HG03108 (cell line): Measurements from ENCODE around the gene RLN3.
A peak's percentile ranks its signal among the peaks of the same experiment; 100 is the strongest.

Source experiments
- ATAC-seq: cut with Tn5 transposase; IDR thresholded peaks from one replicate; pipeline ENCODE4 v1.9.1; 2021; ENCODE audit warnings: moderate library complexity; ENCODE audit not compliant: unreplicated experiment

The RLN3 gene

DNA sequence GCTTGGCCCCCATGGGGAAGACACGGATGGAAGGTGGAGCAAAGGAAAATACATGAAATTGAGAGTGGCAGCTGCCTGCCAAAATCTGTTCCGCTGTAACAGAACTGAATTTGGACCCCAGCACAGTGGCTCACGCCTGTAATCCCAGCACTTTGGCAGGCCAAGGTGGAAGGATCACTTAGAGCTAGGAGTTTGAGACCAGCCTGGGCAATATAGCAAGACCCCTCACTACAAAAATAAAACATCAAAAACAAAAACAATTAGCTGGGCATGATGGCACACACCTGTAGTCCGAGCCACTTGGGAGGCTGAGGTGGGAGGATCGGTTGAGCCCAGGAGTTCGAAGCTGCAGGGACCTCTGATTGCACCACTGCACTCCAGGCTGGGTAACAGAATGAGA, 24.5 kb downstream of the RLN3 start:
- ATAC-seq, result no peak

DNA sequence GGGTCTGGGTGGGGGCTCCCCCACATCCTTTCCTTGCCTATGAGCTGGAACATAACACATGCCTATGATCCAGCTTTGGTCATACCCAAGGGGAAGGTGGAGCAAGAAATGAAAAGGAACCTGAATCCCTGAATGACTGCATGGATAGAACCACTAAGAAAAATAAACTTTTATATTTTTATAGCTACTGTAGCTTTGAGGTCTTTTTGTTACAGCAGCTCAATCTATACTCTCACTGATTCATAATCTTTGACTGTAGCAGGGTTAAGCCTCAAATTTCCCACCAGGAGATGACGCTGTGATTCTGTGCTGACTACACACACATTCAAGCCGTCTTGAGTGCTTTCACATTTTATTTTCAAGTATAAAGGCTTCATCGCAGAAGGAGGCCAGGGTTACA, 25.1 kb downstream of the RLN3 start:
- ATAC-seq, result no peak

DNA sequence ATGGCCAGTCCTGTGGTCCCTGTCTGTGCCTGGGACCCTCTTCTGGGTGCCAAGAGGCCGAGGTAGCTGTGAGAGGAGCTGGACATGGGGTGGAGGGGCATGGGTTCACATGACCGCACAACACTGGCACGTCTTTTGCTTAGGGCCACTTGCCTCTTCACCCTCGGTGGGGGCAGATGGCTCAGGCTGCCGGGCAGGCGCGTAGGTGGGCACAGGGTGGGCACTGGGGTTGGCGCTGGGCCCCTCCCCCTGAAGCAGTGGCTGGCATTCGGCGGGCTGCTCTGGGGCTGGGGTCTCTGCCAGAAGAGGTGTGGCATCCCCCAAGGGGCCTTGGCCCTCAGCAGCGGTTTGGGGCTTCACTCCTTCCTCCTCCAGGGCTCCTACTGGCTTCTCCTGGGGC, 25.6 kb downstream of the RLN3 start:
- no peak for ATAC-seq

DNA sequence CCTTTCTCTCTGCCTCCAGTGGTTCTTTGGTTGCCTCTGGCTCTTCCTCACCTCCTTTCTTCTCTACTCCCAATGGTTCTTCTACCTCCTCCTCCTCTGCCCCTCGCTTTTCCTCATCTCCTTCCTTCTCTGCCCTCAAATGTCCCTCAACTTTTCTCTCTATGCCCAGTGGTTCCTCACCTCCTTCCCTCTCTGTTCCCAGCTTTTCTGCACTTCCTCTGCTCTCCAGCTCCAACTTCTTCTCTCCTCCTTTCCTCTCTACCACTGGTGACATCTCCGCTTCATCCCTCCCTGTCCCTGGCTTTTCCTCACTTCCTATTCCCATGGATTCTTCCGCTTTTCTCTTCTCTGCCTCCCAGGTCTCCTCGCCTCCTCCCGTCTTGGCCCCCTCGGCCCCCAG, 26.2 kb downstream of the RLN3 start:
- ATAC-seq, result no peak

DNA sequence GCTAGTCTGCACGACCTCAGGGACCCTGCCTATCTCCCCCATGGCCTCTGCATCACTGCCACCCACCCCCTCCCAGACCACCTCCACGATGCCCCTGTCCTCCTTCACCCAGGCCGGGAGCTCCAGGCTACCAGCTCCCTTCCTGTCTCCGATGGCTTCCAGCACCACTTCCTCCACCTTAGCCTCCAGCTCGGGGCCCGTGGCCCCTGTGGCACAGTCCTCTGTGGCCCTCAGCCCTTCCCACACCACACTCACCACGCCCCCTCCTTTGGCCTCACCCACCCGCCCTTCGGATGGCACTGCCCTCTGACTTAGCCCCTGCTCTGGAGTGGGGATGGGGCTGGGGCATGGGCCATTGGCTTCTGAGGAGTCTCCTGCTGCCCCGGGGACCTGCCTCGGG, 26.8 kb downstream of the RLN3 start:
- ATAC-seq, result no peak

DNA sequence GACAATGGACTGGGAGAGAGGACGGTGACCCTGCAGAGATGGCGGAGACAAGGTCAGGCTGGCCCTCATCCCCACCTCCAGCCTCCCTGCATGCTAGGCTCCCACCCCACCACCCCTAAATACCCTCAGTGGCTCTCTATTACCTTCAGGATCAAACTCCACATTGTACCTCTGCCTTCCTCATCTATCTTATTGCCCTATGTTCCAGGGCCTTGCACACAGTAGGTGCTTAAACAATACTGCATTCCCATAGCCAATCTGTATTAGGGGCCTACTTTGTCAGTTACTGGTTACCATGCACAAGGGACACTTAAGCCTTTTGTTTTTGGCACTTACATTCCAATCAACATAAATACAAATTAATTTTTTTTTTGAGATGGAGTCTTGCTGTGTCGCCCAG, 27.4 kb downstream of the RLN3 start:
- no peak for ATAC-seq

DNA sequence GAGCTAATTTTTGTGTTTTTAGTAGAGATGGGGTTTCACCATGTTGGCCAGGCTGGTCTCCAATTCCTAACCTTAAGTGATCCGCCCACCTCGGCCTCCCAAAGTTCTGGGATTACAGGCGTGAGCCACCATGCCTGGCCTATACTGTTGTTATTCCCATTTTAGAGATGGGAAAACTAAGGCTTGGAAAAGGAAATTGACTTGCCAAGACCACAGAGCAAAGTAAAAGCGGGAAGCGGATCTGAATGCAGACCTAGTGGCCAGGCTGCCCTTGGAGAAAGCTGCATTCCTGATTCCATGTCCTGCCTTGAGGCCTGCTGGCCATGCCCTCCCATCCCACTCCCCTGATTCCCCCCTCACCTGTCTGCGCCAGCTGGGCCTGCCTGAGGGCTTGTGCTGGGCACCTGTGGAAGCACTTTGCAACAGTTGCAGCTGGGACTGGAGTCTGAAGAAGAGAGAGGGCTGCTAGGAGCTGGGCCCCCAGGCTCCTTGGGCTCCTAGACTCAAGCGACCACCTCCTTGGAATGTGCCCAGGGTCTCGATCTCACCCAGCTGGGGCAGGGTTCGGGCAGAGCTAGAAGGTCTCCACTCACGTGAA, 28.2 kb downstream of the RLN3 start:
- no peak for ATAC-seq

DNA sequence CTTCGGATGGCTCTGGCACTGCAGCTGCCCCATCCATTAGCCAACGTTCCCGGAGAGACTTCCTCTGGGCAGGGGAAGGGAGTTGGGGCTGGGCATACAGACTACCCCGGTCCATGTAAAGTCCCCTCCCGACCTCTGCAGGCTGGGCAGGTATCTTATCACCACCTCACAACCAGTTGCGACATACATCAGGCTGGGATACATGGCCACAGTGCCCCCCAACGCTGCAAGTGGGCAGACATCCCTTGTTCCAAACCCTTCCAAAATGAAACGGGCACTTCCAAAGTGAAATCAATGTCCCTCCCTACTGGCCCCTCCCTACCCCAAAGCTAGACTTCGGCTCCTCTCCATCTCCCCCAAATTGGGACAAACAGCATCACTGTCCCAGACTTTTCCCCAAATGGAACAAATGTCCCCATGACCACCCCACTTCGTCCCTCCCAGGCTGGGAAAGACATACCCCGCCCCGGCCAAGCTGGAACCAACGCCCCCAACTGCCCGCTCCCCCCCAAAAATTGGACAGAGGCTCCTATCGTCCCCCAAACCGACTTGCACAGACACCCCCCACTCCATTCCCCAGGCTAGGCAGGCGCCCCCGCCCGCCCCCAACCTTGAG, 28.9 kb downstream of the RLN3 start:
- ATAC-seq, result no peak

DNA sequence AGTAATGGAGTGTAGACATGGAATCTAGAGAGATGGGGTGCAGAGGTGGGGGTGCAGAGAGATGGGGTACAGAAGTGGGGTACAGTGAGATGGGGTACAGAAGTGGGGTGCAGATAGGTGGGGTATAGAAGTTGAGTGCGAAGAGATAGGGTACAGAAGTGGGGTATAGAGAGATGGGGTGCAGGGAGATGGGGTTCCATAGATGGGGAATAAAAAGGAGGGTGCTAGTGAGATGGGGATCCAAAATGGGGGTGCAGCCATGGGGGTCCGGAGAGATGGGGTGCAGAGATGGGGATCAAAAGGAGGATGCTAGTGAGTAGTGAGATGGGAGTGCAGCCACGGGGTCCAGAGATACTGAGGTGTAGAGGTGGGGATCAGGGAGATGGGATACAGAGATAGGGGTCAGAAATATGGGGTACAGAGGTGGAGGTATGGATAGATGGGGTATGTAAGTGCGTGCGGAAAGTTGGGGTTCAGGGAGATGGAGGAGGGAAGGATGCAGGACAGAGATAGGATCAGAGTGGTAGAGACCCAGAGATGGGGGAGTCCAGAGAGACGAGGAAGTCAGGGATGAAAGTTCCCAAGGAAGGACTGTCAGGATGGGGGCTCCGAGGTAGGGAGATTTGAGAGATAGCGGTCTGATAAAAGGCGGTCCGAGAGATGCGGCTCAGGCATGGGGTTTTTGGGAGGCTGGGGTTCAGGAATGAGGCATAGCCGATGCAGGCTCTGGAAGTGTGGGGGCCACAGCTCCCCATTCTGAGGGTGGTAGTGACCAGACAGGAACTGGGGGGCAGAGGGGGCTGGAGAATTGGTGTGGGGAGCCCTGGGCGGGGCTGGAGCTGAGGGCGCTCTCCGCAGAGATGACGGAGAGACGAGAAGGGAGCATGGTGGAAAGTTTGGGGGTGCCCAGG, 30.5 kb downstream of the RLN3 start:
- ATAC-seq, result no peak

DNA sequence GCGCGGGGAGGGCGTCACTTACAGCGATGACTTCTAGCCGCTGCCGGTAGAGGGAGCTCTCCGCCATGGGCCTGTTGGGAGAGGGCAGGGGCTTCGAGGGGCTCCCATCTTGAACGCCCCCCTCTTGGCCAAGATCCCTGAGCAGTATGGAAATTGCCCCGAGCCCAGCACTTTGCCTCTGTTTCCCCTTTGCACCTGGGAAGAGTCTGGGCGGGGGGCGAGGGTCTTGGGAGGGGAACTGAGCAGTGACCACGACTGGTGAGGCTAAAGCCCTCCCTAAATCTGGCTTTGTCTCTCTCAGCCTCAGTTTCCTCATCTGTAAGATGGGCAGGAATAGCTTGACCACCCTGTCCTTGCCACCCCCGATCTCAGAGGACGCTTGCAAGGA, 31.1 kb downstream of the RLN3 start:
- no peak for ATAC-seq

DNA sequence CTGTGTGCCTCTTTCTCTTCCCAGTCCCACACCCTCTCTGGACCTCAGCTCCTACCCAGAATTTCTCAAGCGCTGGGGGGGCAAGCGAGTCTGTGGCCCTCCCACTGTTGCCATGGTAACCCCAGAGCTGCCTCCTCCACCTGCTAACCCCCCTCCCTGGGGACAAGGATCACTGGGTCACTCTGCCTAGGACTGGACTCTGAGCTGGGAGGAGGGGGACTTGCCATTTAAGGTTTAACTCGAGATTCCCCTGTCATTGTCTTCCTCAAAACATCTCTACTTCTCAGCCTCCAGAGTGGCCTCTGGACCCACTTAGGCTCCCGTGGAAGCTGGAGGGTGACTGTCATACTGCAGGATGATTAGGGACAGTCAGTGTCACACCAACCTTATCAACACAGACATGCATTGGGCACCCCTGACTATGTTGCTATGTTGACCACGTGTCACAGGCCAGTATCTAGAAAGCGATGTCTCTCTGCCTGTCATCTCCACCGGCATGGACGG, 31.8 kb downstream of the RLN3 start:
- ATAC-seq, result no peak

DNA sequence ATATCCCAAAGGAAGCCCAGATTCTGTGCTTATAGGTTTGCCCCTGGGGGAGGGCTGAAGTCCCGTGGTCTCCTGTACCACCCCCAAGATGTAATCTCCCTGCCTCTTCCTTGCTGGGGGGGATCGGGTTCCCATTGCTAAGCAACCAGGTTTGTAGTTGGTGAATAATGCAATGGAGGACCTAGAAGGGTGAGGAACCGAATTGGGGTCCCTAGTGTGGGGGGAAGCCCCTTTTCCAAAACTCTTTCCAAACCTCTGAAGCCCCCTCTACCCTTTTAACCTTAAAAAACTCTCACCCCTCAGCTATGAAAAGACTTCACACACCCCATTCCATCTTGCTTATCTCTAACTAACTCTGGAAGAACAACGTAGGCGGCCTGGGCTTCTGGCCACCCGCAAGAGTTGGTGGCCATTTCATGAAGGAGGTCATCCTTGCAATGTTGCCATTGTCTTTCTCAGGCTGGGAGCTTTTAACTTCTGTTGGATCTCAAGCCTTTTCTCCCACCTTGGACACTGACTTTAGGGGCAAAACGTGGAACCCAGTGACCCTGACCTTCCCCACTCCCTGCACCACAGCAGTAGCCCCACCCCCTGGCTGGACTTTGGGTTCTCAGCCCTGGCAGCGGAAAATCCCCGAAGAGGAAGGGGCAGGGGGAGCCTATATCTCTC, 33.3 kb downstream of the RLN3 start:
- no peak for ATAC-seq

DNA sequence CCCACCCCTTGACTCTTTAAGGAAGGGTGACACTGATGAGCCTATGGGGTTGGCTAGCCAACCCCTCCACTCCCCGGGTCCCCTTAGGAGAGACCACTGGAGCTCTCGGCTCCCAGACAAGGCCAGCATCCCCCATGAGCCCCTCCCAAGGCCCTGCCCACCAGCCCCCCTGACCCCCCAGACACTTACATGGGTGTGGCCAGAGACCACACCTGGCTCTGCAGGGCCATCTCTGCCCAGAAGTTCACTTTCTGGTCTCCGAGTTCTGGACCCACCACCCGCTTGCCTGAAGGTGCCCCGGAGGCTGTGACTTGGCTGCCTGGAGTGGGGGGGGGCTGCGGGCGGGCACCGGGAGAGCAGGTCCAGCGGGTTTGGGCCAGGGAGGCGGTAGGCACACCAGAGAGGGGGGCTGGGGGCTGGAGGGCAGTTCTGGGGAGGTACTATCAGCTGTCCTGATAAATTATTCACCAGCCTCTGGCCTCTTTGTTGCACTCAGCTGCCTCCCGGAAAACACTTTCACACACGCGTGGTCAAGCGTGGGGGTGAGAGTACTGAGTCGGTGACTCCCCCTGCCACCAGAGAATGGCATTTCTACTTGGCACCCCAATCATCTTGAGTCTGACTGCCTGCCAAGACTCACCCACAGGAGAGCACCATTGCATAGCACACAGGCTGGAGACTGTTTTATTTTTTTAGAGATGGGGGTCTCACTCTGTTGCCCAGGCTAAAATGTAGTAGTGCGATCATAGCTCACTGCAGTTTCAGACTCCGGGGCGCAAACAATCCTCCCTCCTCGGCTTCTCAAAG, 34.0 kb downstream of the RLN3 start, which contains the start of gene PALM3:
Gene PALM3 (minus strand): TSS at position 326 of the 807 bp plus-strand sequence. CDS start 96 bp downstream, at position 230.
- no peak for ATAC-seq

DNA sequence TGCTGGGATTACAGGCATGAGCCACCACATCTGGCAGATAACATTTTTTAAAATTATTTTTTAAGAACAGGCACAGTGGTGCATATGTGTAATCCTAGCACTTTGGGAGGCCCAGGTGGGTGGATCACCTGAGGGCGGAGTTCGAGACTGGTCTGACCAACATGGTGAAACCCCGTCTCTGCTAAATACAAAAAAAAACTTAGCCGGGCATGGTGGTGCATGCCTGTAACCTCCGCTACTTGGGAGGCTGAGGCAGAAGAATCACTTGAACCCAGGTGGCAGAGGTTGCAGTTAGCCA, 34.6 kb downstream of the RLN3 start:
- no peak for ATAC-seq

DNA sequence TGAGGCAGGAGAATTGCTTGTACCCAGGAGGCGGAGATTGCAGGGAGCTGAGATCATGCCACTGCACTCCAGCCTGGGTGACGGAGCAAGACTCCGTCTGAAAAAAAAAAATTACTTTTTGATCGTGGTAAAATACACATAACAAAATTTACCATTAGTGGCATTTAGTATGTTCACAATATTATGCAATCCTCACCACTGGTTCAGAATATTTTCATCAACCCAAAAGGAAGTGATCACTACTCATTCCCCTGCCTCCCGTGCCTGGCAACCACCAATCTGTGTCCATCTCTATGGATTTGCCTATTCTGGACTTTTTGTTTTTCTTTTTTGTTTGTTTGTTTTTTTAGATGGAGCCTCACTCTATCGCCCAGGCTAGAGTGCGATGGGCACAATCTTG, 35.2 kb downstream of the RLN3 start:
- ATAC-seq, result no peak

DNA sequence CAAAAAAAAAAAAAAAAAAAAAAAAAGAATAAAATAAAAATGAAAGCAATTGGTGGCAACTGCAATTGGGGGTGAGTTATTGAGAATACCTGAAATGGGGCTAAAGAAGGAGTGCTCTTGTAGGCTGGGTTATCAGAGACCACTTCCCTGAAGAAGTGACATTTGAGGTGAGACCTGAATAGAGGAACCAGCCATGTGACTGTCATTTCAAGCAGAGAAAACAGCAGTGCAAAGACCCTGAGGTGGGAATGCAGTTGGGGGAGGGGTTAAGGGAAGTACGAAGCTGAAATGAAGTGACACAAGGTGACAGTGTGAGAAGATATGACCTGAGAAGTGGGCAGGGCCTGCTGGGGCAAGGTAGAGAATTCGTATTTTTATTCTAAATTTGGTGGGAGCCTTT, 38.2 kb downstream of the RLN3 start:
- ATAC-seq, result no peak

DNA sequence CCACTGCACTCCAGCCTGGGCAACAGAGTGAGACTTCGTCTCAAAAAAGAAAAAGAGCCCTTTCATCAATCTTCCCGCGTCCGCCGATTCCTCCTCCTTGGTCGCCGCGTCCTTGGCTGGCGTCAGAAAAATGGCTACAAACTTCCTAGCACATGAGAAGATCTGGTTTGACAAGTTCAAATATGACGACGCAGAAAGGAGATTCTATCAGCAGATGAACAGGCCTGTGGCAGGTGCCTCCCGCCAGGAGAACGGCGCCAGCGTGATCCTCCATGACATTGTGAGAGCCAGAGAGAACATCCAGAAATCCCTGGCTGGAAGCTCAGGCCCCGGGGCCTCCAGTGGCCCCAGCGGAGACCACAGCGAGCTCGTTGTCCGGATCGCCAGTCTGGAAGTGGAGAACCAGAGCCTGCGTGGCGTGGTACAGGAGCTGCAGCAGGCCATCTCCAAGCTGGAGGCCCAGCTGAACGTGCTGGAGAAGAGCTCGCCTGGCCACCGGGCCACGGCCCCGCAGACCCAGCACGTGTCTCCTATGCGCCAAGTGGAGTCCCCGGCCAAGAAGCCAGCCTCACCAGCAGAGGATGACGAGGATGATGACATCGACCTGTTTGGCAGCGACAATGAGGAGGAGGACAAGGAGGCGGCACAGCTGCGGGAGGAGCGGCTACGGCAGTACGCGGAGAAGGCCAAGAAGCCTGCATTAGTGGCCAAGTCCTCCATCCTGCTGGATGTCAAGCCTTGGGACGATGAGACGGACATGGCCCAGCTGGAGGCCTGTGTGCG, 42.5 kb downstream of the RLN3 start:
- no peak for ATAC-seq

DNA sequence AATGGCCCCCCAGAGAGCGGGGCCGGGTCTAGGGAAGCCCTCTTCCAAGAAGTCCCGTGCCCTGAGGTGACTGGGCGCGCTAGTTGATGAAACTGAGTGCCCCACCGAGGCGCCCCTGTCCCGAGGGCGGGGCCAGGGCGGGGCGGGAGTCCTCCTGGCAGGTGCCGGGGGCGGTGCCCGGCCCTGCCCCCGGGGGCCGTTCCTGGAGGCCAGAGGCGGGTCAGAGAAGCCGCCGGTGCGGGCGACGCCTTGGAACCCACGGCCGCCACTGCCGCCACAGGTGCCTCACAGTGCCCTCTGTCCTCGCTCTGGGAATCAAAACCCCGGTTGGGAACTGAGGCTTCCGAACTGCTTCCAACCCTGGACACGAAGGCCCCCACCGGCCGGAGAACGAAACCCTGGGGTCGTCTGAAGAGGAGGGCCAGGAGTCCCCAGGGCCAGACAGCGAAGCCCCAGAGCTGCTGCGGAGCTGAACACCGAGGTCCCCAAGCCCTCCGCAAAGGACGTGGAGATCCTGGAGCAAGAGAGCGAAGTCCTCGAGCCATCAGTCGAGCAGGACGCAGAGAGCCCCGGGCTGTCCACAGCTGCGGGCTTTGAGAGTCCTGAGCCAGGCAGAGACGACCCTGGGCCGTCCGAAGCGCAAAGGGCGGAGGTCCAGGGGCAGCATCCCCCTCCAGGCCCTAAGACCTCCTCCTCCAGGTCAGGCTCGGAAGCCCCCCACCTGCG, 44.8 kb downstream of the RLN3 start, which contains the start of gene MISP3:
Gene MISP3 (plus strand): TSS at position 252 of the 726 bp plus-strand sequence. CDS start 524 bp downstream, outside the sequence.
- no peak for ATAC-seq

DNA sequence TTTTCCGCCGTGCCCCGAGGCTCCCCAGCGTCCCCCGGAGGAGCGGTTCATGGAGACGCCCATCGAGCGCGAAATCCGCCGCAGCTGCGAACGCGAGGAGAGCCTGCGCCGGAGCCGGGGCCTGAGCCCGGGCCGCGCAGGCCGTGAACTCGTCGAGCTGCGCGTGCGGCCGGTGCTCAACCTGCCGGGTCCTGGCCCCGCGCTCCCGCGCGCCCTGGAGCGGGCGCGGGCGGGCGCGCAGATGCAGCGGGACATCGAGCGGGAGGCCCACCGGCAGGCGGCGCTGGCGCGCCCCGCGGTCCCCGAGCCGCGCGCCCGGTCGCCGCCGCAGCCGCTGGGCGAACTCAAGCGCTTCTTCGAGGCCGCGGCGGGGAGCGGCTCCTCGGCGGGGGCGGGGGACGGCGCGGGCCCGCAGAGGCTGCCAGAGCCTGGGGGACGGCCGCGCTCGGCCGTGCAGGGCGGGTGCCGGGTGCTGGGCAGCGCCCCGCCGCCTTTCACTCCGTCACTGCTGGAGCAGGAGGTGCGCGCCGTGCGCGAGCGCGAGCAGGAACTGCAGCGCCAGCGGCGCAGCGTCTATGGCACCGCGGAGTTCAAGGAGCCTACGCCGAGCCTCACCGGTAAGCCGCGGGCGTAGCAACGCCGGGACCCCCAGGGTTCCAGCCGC, 45.4 kb downstream of the RLN3 start:
- ATAC-seq, result peak; percentile 53
